ENCODE data around the gene SLC1A1.

The SLC1A1 gene

GRCh38 chr9:4489919-4490704, at the start of gene SLC1A1:
Gene SLC1A1, plus strand, starts transcription at chr9:4490468. Its CDS starts 212 bp downstream, at chr9:4490680.
- H3K4me3 ChIP-seq (replicated peaks; ENCODE audit: low read depth, low read length), result peak within 1 kb of the TSS; percentile 42
- TF ChIP-seq CTCF (IDR thresholded peaks at IDR 0.05; ENCODE audit: low read depth, low read length, missing control alignments), result no peak
- no peak for DNase-seq (ENCODE audit: extremely low read depth, low read depth)

- no peak for TF ChIP-seq CTCF (IDR thresholded peaks at IDR 0.05; ENCODE audit: low read depth, low read length, missing control alignments)
- no peak overlapping the region for H3K4me3 ChIP-seq (replicated peaks; ENCODE audit: low read depth, low read length)
- DNase-seq (ENCODE audit: extremely low read depth, low read depth), result no peak
Measured at GRCh38 chr9:4442806-4443205, 47.5 kb upstream of the SLC1A1 start.

DNA sequence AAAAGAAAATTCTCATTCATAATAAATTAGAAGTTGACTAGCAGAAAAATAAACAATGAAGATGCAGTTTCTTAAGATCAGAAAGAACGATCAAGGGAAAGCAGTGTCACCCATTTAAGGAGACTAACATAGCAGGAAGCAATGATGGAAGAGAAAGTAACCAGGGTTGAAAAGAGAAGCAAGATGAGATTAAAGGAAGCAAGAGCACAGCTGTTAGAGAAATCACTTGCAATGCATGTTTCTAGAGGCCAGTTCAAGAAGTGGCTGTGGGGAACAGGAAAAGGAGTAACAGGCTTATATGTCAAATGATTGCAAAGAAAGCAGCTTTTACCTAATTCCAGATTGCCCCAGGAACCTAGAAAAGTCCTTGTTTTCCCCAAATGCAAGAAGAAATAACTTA, 46.8 kb upstream of the SLC1A1 start:
- no peak overlapping the region for H3K4me3 ChIP-seq (replicated peaks; ENCODE audit: low read depth, low read length)
- no peak for TF ChIP-seq CTCF (IDR thresholded peaks at IDR 0.05; ENCODE audit: low read depth, low read length, missing control alignments)
- no peak for DNase-seq (ENCODE audit: extremely low read depth, low read depth)

DNA sequence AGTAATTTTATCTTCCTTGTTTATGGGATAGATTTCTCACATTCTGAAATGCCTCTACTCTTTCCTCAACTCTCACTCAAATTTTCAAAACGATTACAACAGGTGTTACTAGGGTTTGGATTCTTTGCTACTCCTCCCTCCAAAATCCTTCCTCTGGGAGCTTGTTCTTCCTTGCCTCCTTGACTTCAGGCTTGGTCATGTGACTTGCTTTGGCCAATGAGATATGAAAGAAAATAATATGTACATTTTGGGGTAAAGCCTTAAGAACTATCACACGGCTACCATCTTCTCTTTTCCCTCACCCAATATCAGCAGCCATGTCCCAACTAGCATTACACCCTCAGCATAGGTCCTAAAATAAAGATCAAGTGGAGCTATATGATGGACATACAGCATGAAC, 28.8 kb upstream of the SLC1A1 start:
- no peak for TF ChIP-seq CTCF (IDR thresholded peaks at IDR 0.05; ENCODE audit: low read depth, low read length, missing control alignments)

GRCh38 chr9:4463824-4464223, 26.4 kb upstream of the SLC1A1 start:
- DNase-seq (ENCODE audit: extremely low read depth, low read depth), result no peak
- H3K4me3 ChIP-seq (replicated peaks; ENCODE audit: low read depth, low read length), result no peak overlapping the region
- no peak for TF ChIP-seq CTCF (IDR thresholded peaks at IDR 0.05; ENCODE audit: low read depth, low read length, missing control alignments)

More for the DNA sequence above, 28.8 kb upstream of the SLC1A1 start:
- no peak overlapping the region for H3K4me3 ChIP-seq (replicated peaks; ENCODE audit: low read depth, low read length)
- DNase-seq (ENCODE audit: extremely low read depth, low read depth), result no peak

GRCh38 chr9:4464911-4465513, 25.3 kb upstream of the SLC1A1 start:
- no peak for TF ChIP-seq CTCF (IDR thresholded peaks at IDR 0.05; ENCODE audit: low read depth, low read length, missing control alignments)
- no peak overlapping the region for H3K4me3 ChIP-seq (replicated peaks; ENCODE audit: low read depth, low read length)
- DNase-seq (ENCODE audit: extremely low read depth, low read depth), result no peak

Data from HFF-Myc (cell line).